ENCODE results near the gene APOC4. TPM values are rescaled to one million over a fixed set of nuclear protein-coding genes. Genes with fewer than 3 reads are reported as not detected.
A peak's percentile ranks its signal among the peaks of the same experiment; 100 is the strongest.

The APOC4 gene, protein sequence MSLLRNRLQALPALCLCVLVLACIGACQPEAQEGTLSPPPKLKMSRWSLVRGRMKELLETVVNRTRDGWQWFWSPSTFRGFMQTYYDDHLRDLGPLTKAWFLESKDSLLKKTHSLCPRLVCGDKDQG
- total RNA-seq (2014; rRNA removed) (not detected in 2 replicates), Bru-seq, nascent RNA (not detected), BruChase-seq, experiment 1, labeled RNA remaining after a 6-hour chase (not detected), BruChase-seq, experiment 2, labeled RNA remaining after a 2-hour chase (not detected)
- long read RNA-seq, result 0 reads

DNA sequence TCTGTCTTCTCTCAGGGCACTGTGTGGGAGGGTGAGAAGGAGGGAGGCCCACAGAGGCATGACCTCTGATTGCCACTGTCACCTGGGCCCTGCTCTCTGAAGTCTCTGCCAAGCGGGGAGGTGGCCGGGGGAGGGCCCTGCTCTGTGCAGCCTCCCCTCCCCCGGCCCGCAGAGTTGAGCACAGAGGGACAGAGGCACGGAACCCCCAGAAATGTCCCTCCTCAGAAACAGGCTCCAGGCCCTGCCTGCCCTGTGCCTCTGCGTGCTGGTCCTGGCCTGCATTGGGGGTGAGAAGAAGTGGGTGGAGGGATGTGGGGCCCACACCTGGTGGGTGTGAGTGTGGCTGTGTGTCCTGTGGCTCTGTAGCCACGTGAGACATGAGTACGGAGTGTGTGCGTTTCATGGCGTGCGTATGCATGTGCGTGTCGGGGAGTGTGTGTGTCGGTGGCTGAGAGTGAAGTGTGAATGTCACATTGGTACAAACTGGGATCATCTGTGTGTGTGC lies at the start of gene APOC4:
Gene APOC4 (plus strand): TSS at position 171 of the 505 bp plus-strand sequence. CDS start 41 bp downstream, at position 212.
- no peaks in the 10 kb centered on the region for H3F3A ChIP-seq (ENCODE audit: low read length, unreplicated experiment)
- H3K4me3 ChIP-seq (ENCODE audit: low read length), result no peak within 1 kb of the TSS
- H3K9ac ChIP-seq (ENCODE audit: low read length), result no peak within 1 kb of the TSS
- H3K79me2 ChIP-seq (ENCODE audit: low read length), result no peaks in the 10 kb centered on the region
- no peak within 1 kb of the TSS for H2AFZ ChIP-seq (ENCODE audit: low read length)
- H3K36me3 ChIP-seq (ENCODE audit: low read depth, low read length), result no peaks in the 10 kb centered on the region
- no peaks in the 10 kb centered on the region for H3K9me2 ChIP-seq (replicated peaks; ENCODE audit: low read length)
- BruUV-seq (replicated peaks), result no TSS peak
- ChIA-PET CTCF (no interaction called here), POLR2A (ENCODE audit: unreplicated experiment) (no interaction called here)
- ATAC-seq, result no peak
- TF ChIP-seq EZH2phosphoT487 (IDR thresholded peaks at IDR 0.05; ENCODE audit: borderline replicate concordance, low read length), result no peak
- TF ChIP-seq, protein P1, sequence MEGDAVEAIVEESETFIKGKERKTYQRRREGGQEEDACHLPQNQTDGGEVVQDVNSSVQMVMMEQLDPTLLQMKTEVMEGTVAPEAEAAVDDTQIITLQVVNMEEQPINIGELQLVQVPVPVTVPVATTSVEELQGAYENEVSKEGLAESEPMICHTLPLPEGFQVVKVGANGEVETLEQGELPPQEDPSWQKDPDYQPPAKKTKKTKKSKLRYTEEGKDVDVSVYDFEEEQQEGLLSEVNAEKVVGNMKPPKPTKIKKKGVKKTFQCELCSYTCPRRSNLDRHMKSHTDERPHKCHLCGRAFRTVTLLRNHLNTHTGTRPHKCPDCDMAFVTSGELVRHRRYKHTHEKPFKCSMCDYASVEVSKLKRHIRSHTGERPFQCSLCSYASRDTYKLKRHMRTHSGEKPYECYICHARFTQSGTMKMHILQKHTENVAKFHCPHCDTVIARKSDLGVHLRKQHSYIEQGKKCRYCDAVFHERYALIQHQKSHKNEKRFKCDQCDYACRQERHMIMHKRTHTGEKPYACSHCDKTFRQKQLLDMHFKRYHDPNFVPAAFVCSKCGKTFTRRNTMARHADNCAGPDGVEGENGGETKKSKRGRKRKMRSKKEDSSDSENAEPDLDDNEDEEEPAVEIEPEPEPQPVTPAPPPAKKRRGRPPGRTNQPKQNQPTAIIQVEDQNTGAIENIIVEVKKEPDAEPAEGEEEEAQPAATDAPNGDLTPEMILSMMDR (conservative IDR thresholded peaks at IDR 0.05; ENCODE audit: low read depth, low read length), result no peak
- TF ChIP-seq EZH2 (IDR thresholded peaks at IDR 0.05; ENCODE audit: low read length, unreplicated experiment), result no peak
- H3K4me2 ChIP-seq (ENCODE audit: low read length), result no peak within 1 kb of the TSS
- H3K27ac ChIP-seq (ENCODE audit: low read length), result no peak within 1 kb of the TSS
- no peak for DNase-seq
- H3K27me3 ChIP-seq (ENCODE audit: low read length), result no peaks in the 10 kb centered on the region
- H3K4me1 ChIP-seq (ENCODE audit: insufficient read depth, low read length), result no peaks in the 10 kb centered on the region
- H3K9me3 ChIP-seq (ENCODE audit: low read length), result no peaks in the 10 kb centered on the region
- no peaks in the 10 kb centered on the region for H4K20me1 ChIP-seq (ENCODE audit: low read length)
- intact Hi-C loops (cut with micrococcal nuclease), result no loop called here

DNA sequence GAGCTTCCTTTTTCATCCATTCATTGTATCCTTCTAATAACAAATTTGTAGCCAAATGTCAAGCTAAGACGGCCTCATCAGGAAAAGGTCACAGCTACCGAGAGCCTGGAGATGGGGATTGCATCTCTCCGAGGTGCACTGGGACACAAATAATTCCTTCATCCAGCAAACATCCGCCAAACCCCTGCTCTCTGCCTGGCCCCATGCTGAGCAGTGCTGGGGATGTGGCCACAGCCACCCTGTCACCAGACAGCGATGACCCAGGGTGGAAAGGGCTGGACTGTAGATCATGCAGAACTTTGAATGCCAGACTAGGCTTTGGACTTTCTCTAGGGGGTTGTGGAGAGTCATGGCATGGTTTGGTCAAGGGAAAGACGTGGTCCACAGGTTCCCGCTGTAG lies 49.1 kb upstream of the APOC4 start:
- H3K27me3 ChIP-seq (ENCODE audit: low read length), result no peaks in the 10 kb centered on the region
- H4K20me1 ChIP-seq (ENCODE audit: low read length), result peaks cover 6% of the 10 kb centered on the region; the same call in 1 of the 2 replicates
- no peak overlapping the region for H3K27ac ChIP-seq (ENCODE audit: low read length)
- H2AFZ ChIP-seq (ENCODE audit: low read length), result no peak overlapping the region
- no peak overlapping the region for H3K9ac ChIP-seq (ENCODE audit: low read length)
- no peak for TF ChIP-seq EZH2phosphoT487 (IDR thresholded peaks at IDR 0.05; ENCODE audit: borderline replicate concordance, low read length)
- no peak for TF ChIP-seq EZH2 (IDR thresholded peaks at IDR 0.05; ENCODE audit: low read length, unreplicated experiment)
- TF ChIP-seq, protein P1 (conservative IDR thresholded peaks at IDR 0.05; ENCODE audit: low read depth, low read length), result no peak
- no peak for DNase-seq
- peaks cover 43% of the 10 kb centered on the region for H3K79me2 ChIP-seq (ENCODE audit: low read length)
- peak overlapping the region; percentile 100 for H3K4me2 ChIP-seq (ENCODE audit: low read length)
- no peaks in the 10 kb centered on the region for H3F3A ChIP-seq (ENCODE audit: low read length, unreplicated experiment)
- H3K9me3 ChIP-seq (ENCODE audit: low read length), result no peaks in the 10 kb centered on the region
- peak overlapping the region; percentile 99; the same call in 1 of the 2 replicates for H3K4me3 ChIP-seq (ENCODE audit: low read length)
- intact Hi-C loops (cut with micrococcal nuclease), result loop anchor here (5.0 kb wide), 1 partner anchor 46 kb away; the partner anchor contains the start of gene NECTIN2
- no peaks in the 10 kb centered on the region for H3K9me2 ChIP-seq (replicated peaks; ENCODE audit: low read length)
- peaks cover 16% of the 10 kb centered on the region for H3K4me1 ChIP-seq (ENCODE audit: insufficient read depth, low read length)
- ChIA-PET POLR2A (ENCODE audit: unreplicated experiment) (no interaction called here), CTCF (no interaction called here)
- no peak for ATAC-seq
- peaks cover 23% of the 10 kb centered on the region for H3K36me3 ChIP-seq (ENCODE audit: low read depth, low read length)
- BruUV-seq (replicated peaks), result no TSS peak
